ENCODE measurements around the gene SHISA5. TPM values are rescaled to one million over a fixed set of nuclear protein-coding genes. Genes with fewer than 3 reads are reported as not detected.

Gene SHISA5
- total and polyA plus RNA-seq, 4 donors, result 40.7 to 104 (median 75.8) TPM

DNA sequence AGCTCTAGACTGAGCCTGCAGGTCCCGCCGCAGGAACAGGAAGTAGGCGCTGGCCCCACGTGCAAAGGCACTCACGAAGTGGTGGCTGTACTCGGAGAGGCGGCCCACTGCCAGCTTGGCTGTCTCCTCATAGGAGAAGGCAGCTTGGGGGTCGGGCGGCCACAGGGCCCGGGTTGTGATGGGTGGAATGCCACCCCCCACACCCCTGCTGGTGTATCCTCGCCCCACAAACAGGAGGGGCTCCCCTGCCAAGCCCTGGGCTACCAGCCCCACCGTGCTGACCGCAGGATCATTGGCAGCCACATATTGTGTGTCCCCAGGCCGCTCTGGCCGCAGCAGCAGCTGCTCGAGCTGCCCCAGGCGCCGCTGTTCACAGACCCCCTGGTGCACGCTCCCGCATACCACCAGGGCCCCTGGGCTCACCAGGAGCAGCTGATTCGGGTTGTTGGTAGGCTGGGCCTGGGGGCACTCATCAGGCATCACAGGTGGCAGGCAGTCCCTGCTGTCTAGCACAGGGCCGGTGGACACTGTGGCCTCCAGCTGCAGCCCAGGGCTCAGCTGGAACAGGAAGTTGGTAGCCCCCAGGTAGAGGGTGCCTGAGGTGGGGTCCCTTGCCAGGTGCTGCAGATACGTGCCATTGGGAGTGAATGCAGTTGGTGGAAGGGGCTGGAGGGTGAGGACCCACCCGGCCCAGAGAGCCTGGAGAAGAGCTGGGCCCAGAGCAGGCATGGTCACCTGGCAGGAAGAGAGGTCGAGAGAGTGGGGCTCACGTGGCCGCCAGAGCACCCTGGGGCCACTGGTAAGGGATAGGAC is 79.9 kb downstream of the SHISA5 start (continued):
- TF ChIP-seq, protein P1, sequence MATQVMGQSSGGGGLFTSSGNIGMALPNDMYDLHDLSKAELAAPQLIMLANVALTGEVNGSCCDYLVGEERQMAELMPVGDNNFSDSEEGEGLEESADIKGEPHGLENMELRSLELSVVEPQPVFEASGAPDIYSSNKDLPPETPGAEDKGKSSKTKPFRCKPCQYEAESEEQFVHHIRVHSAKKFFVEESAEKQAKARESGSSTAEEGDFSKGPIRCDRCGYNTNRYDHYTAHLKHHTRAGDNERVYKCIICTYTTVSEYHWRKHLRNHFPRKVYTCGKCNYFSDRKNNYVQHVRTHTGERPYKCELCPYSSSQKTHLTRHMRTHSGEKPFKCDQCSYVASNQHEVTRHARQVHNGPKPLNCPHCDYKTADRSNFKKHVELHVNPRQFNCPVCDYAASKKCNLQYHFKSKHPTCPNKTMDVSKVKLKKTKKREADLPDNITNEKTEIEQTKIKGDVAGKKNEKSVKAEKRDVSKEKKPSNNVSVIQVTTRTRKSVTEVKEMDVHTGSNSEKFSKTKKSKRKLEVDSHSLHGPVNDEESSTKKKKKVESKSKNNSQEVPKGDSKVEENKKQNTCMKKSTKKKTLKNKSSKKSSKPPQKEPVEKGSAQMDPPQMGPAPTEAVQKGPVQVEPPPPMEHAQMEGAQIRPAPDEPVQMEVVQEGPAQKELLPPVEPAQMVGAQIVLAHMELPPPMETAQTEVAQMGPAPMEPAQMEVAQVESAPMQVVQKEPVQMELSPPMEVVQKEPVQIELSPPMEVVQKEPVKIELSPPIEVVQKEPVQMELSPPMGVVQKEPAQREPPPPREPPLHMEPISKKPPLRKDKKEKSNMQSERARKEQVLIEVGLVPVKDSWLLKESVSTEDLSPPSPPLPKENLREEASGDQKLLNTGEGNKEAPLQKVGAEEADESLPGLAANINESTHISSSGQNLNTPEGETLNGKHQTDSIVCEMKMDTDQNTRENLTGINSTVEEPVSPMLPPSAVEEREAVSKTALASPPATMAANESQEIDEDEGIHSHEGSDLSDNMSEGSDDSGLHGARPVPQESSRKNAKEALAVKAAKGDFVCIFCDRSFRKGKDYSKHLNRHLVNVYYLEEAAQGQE (IDR thresholded peaks at IDR 0.05), result no peak
- TF ChIP-seq SP1 (IDR thresholded peaks at IDR 0.05), result no peak

- no peaks in the 10 kb centered on the region for H3K9me3 ChIP-seq (ENCODE audit: control insufficient read depth in 4 of 4, low read length in 3 of 4)
- no peak overlapping the region for H3K4me3 ChIP-seq (ENCODE audit: low read depth in 1 of 3, low read length in 3 of 3)
- no peaks in the 10 kb centered on the region for H3K27me3 ChIP-seq (ENCODE audit: control insufficient read depth in 4 of 4, insufficient read depth in 4 of 4, low read length in 3 of 4)
- TF ChIP-seq FOXA1 (IDR thresholded peaks at IDR 0.05) (no peak), HNF4G (IDR thresholded peaks at IDR 0.05) (no peak)
- DNase-seq (ENCODE audit: low spot score), result no peak
- 76% methylated on average over 25 of the region's 25 CpGs for WGBS
- no peak overlapping the region for H3K9ac ChIP-seq (ENCODE audit: low read depth in 1 of 2, low read length in 2 of 2)
- peaks cover 0 to 19% (median 11%) of the 10 kb centered on the region in 4 donors for H3K36me3 ChIP-seq (ENCODE audit: control insufficient read depth in 4 of 4, insufficient read depth in 3 of 4, low read depth in 1 of 4, low read length in 3 of 4)
- H3K27ac ChIP-seq (ENCODE audit: low read depth in 1 of 2, low read length in 2 of 2), result peak overlapping the region in 1 of 2 donors; percentile 18
- H3K4me1 ChIP-seq (ENCODE audit: control insufficient read depth in 4 of 4, insufficient read depth in 4 of 4, low read length in 3 of 4), result peaks cover 27 to 72% (median 53%) of the 10 kb centered on the region in 4 donors
Observed at GRCh38 chr3:48423241-48423882, 80.6 kb downstream of the SHISA5 start.

GRCh38 chr3:48422681-48423080 is 81.3 kb downstream of the SHISA5 start:
- TF ChIP-seq HNF4A (conservative IDR thresholded peaks at IDR 0.05) (no peak), HNF4G (IDR thresholded peaks at IDR 0.05) (no peak), TAF1 (conservative IDR thresholded peaks at IDR 0.05) (no peak), MAX (IDR thresholded peaks at IDR 0.05) (no peak), RAD21 (IDR thresholded peaks at IDR 0.05) (no peak), NR2F2 (IDR thresholded peaks at IDR 0.05) (no peak), YY1 (IDR thresholded peaks at IDR 0.05) (no peak), JUND (IDR thresholded peaks at IDR 0.05) (no peak), GABPA (IDR thresholded peaks at IDR 0.05 in 1 of 2, conservative IDR thresholded peaks at IDR 0.05 in 1 of 2) (no peak)
- TF ChIP-seq, protein P2, sequence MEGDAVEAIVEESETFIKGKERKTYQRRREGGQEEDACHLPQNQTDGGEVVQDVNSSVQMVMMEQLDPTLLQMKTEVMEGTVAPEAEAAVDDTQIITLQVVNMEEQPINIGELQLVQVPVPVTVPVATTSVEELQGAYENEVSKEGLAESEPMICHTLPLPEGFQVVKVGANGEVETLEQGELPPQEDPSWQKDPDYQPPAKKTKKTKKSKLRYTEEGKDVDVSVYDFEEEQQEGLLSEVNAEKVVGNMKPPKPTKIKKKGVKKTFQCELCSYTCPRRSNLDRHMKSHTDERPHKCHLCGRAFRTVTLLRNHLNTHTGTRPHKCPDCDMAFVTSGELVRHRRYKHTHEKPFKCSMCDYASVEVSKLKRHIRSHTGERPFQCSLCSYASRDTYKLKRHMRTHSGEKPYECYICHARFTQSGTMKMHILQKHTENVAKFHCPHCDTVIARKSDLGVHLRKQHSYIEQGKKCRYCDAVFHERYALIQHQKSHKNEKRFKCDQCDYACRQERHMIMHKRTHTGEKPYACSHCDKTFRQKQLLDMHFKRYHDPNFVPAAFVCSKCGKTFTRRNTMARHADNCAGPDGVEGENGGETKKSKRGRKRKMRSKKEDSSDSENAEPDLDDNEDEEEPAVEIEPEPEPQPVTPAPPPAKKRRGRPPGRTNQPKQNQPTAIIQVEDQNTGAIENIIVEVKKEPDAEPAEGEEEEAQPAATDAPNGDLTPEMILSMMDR (IDR thresholded peaks at IDR 0.05; ENCODE audit: low read depth, low read length, missing input control), result no peak
- TF ChIP-seq, protein P1 (IDR thresholded peaks at IDR 0.05), result no peak
- Histone ChIP-seq H3K9me3 (ENCODE audit: control insufficient read depth in 4 of 4, low read length in 3 of 4) (no peaks in the 10 kb centered on the region), H3K36me3 (ENCODE audit: control insufficient read depth in 4 of 4, insufficient read depth in 3 of 4, low read depth in 1 of 4, low read length in 3 of 4) (peaks cover 0 to 26% (median 15%) of the 10 kb centered on the region in 4 donors), H3K4me3 (ENCODE audit: low read depth in 1 of 3, low read length in 3 of 3) (no peak overlapping the region), H3K27ac (ENCODE audit: low read depth in 1 of 2, low read length in 2 of 2) (no peak overlapping the region), H3K4me1 (ENCODE audit: control insufficient read depth in 4 of 4, insufficient read depth in 4 of 4, low read length in 3 of 4) (peaks cover 27 to 65% (median 49%) of the 10 kb centered on the region in 4 donors), H3K27me3 (ENCODE audit: control insufficient read depth in 4 of 4, insufficient read depth in 4 of 4, low read length in 3 of 4) (no peaks in the 10 kb centered on the region), H3K9ac (ENCODE audit: low read depth in 1 of 2, low read length in 2 of 2) (no peak overlapping the region)
- WGBS, result 86% methylated on average over 8 of the region's 8 CpGs
- no peak for DNase-seq (ENCODE audit: low spot score)
